B cell (primary cell): ENCODE measurements around the gene CYP27C1. TPM values are rescaled to one million over a fixed set of nuclear protein-coding genes. Genes with fewer than 3 reads are reported as not detected.

Source experiments
- ATAC-seq: fragments of 200-7000 bp; cut with Tn5 transposase; one replicate; pipeline ENCODE4 v1.10.0; 2021; ENCODE audit warnings: low read depth, mild to moderate bottlenecking, moderate number of reproducible peaks, moderate library complexity
- CTCF ChIA-PET: fragments of 350-600 bp; sonication (Branson Sonifier 250); formaldehyde crosslinking; loops from one replicate; lab custom pipeline; 2021; ENCODE audit warnings: antibody characterized with exemption, inconsistent platforms; lab: Charles Lee
- POLR2A ChIA-PET: fragments of 350-600 bp; sonication (Branson Sonifier 250); formaldehyde crosslinking; loops from one replicate; lab custom pipeline; 2021; ENCODE audit warnings: antibody characterized with exemption; lab: Charles Lee
- DNase-seq: peaks from one replicate; pipeline ENCODE4 v3.0.0; 2013
- H2AFZ ChIP-seq: 2 replicates; pipeline ENCODE4 v1.6.1; 2012; ENCODE audit warnings: mild to moderate bottlenecking, low read depth, low read length; ENCODE audit not compliant: insufficient read depth, poor library complexity, severe bottlenecking
- H3K27ac ChIP-seq, 2 donors: 1 replicate in 1 of 2; 2 replicates in 1 of 2; pipeline ENCODE4 v1.5.1; 2012 to 2013; ENCODE audit warnings: low read length in 2 of 2, mild to moderate bottlenecking in 2 of 2, moderate library complexity in 1 of 2
- H3K27me3 ChIP-seq, 4 experiments: fragments of 200-600 bp in 1 of 4; sonication (generic) in 1 of 4; replicated peaks in 1 of 4; 1 replicate in 2 of 4; 2 replicates in 2 of 4; pipeline versions ENCODE4 v1.6.1 to v1.7.0; 2013 to 2016; ENCODE audit warnings: low read length in 3 of 4, mild to moderate bottlenecking in 2 of 4, mixed read lengths in 1 of 4, moderate library complexity in 1 of 4; ENCODE audit not compliant: insufficient read depth in 4 of 4, control insufficient read depth in 3 of 4; ENCODE audit errors: control extremely low read depth in 1 of 4
- H3K36me3 ChIP-seq, 2 experiments: replicated peaks in 1 of 2; 1 replicate in 1 of 2; 2 replicates in 1 of 2; pipeline versions ENCODE4 v1.6.1 to v1.7.1; 2013; ENCODE audit warnings: low read length in 1 of 2; ENCODE audit not compliant: insufficient read depth in 2 of 2, control insufficient read depth in 1 of 2; ENCODE audit errors: control extremely low read depth in 1 of 2, extremely low read depth in 1 of 2
- H3K4me1 ChIP-seq, 2 donors: fragments of 200-600 bp in 1 of 2; sonication (generic) in 1 of 2; 1 replicate in 1 of 2; 2 replicates in 1 of 2; pipeline versions ENCODE4 v1.5.1 to v1.6.1; 2013 to 2017; ENCODE audit warnings: low read length in 2 of 2; ENCODE audit not compliant: control insufficient read depth in 2 of 2, insufficient read depth in 2 of 2
- H3K4me2 ChIP-seq: replicated peaks from 2 replicates; pipeline ENCODE3; 2012; ENCODE audit warnings: mild to moderate bottlenecking, low read depth, low read length; ENCODE audit not compliant: poor library complexity, severe bottlenecking
- H3K4me3 ChIP-seq, 5 experiments: fragments of 200-600 bp in 1 of 5; sonication (generic) in 1 of 5; 1 replicate in 3 of 5; 2 replicates in 2 of 5; pipeline versions ENCODE4 v1.5.1 to v1.7.0; 2011 to 2016; ENCODE audit warnings: low read length in 4 of 5, mild to moderate bottlenecking in 4 of 5, low read depth in 2 of 5, control low read depth in 1 of 5, moderate library complexity in 1 of 5; ENCODE audit not compliant: insufficient read depth in 1 of 5; ENCODE audit errors: control extremely low read depth in 1 of 5, extremely low read depth in 1 of 5
- H3K79me2 ChIP-seq: fragments of 200-600 bp; sonication (generic); one replicate; pipeline ENCODE4 v1.6.0; 2016; ENCODE audit warnings: low read length; ENCODE audit not compliant: control insufficient read depth, insufficient read depth
- H3K9ac ChIP-seq: fragments of 200-600 bp; sonication (generic); 2 replicates; pipeline ENCODE4 v1.6.1; 2017; ENCODE audit warnings: mild to moderate bottlenecking, low read length, moderate library complexity
- H3K9me3 ChIP-seq, 3 donors: one replicate each; pipeline versions ENCODE4 v1.6.1 to v1.7.1; 2013; ENCODE audit warnings: low read length in 2 of 3; ENCODE audit not compliant: control insufficient read depth in 2 of 3, insufficient read depth in 1 of 3; ENCODE audit errors: control extremely low read depth in 1 of 3
- H4K20me1 ChIP-seq: 2 replicates; pipeline ENCODE4 v1.6.0; 2012; ENCODE audit warnings: mild to moderate bottlenecking, low read length; ENCODE audit not compliant: insufficient read depth, control insufficient read depth, poor library complexity, severe bottlenecking
- H3K27ac Mint-ChIP-seq: one replicate; pipeline ENCODE4 v1.8.0; 2021; ENCODE audit warnings: mixed read lengths
- H3K27me3 Mint-ChIP-seq: one replicate; pipeline ENCODE4 v1.8.0; 2021; ENCODE audit warnings: mixed read lengths
- H3K4me1 Mint-ChIP-seq: one replicate; pipeline ENCODE4 v1.8.0; 2021; ENCODE audit warnings: mixed read lengths
- H3K4me3 Mint-ChIP-seq: one replicate; pipeline ENCODE4 v1.8.0; 2021; ENCODE audit warnings: mixed read lengths
- H3K9me3 Mint-ChIP-seq: one replicate; pipeline ENCODE4 v1.8.0; 2022; ENCODE audit warnings: mixed read lengths; ENCODE audit not compliant: insufficient read depth
- EZH2 ChIP-seq: IDR thresholded peaks from 2 replicates; pipeline ENCODE4 v1.6.1; 2012; ENCODE audit warnings: borderline replicate concordance, low read depth, mild to moderate bottlenecking, moderate library complexity, low read length; ENCODE audit not compliant: insufficient read depth, poor library complexity, severe bottlenecking
- WGBS: methylation state at CpG from one replicate; pipeline ENCODE4 v1.1.5; 2013; ENCODE audit warnings: missing lambda C conversion rate; ENCODE audit not compliant: insufficient coverage; 5-methylcytosine and 5-hydroxymethylcytosine counted together
- intact Hi-C: fragments of 100-400 bp; cut with micrococcal nuclease; formaldehyde crosslinking; loops from one replicate; pipeline ENCODE4 v1.10.0; 2022
- polyA plus RNA-seq: library from polyadenylated mRNA; depleted of rRNA; stranded (reverse); fragments of >200 nt; gene quantifications from 2 replicates; pipeline ENCODE4 v1.2.3, GENCODE V29; 2012
- total RNA-seq, 2 donors: library from RNA; stranded (reverse); fragments of 120-200 nt in 1 of 2; gene quantifications; 1 replicate in 1 of 2; 2 replicates in 1 of 2; pipeline versions ENCODE4 v1.2.3 to v1.2.4, GENCODE V29; 2013 to 2022
- TF ChIP-seq, protein P1 (sequence below): fragments of 200-600 bp; IDR thresholded peaks from one replicate; pipeline ENCODE4 v1.8.0; 2022; ENCODE audit warnings: antibody characterized with exemption, mild to moderate bottlenecking

The CYP27C1 gene
- total and polyA plus RNA-seq, 2 donors (not counting 1 experiment from before 2014, with no cell fraction given) = not detected

DNA sequence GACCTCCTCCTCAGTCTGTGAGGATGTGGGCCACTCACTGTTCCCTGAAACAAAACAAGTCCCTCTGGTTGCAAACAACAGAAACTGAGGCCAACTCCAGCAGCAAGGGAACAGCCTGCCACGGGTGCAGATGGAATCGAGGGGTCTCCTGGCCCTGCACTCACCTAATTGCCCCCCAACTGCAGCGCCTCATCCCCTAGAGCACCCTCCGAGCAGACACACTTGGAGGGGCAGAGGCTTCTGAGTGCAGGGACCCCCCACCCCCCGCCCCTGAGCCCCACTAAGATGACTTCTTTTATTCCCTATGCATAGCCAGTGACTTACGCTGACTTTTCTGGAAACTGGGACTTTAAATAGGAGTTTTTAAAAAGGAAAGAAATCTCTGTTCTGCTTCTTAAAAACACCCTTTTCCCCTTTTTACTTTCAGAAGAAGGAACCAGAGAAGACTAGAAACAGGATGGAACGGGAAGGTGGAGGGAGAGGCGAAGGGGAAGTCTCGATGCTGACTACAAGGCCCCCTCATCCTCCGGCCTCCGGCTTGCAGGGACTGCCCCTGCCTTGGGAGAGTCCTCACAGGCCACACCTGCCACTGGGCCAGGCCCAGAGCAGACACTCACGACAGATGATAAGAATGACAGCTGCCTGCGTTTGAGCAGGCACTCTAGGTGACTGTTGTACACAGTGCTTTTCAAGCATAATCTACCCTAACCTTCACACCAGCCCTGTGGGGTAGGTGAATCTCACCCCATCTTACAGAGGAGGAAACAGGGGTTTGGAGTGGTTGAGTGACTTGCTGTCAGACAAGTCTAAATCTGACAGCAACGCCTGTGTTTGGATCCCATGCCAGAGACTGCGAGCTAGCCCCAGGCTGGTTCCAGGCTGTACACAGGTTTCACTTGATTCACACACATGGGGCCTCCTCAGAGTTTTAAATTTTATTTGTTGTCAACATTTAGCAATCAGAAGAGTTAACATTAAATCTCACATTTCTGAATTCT is 85.0 kb downstream of the CYP27C1 start:
- Mint-ChIP-seq H3K4me3 (no peak overlapping the region), H3K27ac (no peak overlapping the region), H3K4me1 (peaks cover 10% of the 10 kb centered on the region), H3K27me3 (no peaks in the 10 kb centered on the region), H3K9me3 (no peaks in the 10 kb centered on the region)
- Histone ChIP-seq H3K27me3 (peaks cover 0 to 3% (median 0%) of the 10 kb centered on the region in 4 experiments), H3K4me2 (peak overlapping the region; percentile 22), H3K4me1 (peaks cover 0 to 13% of the 10 kb centered on the region in 2 donors), H3K4me3 (no peak overlapping the region), H2AFZ (peak overlapping the region; percentile 50), H3K9me3 (no peaks in the 10 kb centered on the region), H3K79me2 (no peaks in the 10 kb centered on the region), H3K36me3 (no peaks in the 10 kb centered on the region), H3K9ac (no peak overlapping the region), H3K27ac (no peak overlapping the region), H4K20me1 (no peaks in the 10 kb centered on the region)
- intact Hi-C loops = no loop called here
- DNase-seq = no peak
- ChIA-PET POLR2A (no interaction called here), CTCF (no interaction called here)
- 48% methylated on average over 12 of the region's 15 CpGs for WGBS
- ATAC-seq = no peak
- TF ChIP-seq EZH2 = no peak
- TF ChIP-seq, protein P1, sequence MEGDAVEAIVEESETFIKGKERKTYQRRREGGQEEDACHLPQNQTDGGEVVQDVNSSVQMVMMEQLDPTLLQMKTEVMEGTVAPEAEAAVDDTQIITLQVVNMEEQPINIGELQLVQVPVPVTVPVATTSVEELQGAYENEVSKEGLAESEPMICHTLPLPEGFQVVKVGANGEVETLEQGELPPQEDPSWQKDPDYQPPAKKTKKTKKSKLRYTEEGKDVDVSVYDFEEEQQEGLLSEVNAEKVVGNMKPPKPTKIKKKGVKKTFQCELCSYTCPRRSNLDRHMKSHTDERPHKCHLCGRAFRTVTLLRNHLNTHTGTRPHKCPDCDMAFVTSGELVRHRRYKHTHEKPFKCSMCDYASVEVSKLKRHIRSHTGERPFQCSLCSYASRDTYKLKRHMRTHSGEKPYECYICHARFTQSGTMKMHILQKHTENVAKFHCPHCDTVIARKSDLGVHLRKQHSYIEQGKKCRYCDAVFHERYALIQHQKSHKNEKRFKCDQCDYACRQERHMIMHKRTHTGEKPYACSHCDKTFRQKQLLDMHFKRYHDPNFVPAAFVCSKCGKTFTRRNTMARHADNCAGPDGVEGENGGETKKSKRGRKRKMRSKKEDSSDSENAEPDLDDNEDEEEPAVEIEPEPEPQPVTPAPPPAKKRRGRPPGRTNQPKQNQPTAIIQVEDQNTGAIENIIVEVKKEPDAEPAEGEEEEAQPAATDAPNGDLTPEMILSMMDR = no peak

DNA sequence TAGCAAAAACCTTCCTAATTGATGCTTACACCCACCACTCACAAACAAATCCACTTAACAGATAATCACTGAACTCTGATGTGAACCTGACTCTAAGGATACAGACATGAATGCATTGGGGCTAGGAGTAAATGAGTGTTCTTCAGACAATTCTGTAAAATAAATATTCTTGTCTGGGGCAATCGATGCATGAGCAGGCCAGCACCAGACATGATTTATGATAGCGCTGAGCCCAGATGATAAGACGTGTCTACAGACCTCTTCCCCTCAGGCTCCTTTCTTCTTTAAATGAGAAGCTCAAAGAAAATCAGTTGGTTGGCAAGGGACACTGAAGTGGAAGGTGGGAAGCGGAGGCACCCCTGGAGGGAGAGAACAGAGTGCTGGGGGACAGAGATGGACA is 85.9 kb downstream of the CYP27C1 start:
- Histone ChIP-seq H3K36me3 (no peaks in the 10 kb centered on the region), H3K4me2 (no peak overlapping the region), H3K27ac (no peak overlapping the region), H3K4me1 (peaks cover 0 to 7% of the 10 kb centered on the region in 2 donors), H2AFZ (no peak overlapping the region), H3K4me3 (no peak overlapping the region), H3K79me2 (no peaks in the 10 kb centered on the region), H3K27me3 (peaks cover 0 to 3% (median 0%) of the 10 kb centered on the region in 4 experiments), H3K9ac (no peak overlapping the region), H4K20me1 (no peaks in the 10 kb centered on the region), H3K9me3 (no peaks in the 10 kb centered on the region)
- H3K27ac Mint-ChIP-seq = no peak overlapping the region
- DNase-seq (no peak), ATAC-seq (no peak)
- CTCF ChIA-PET = interaction anchor here (0.6 kb wide), 1 partner anchor 54 kb away, joined by 3 read pairs; no protein-coding TSS in a partner anchor
- no peak for TF ChIP-seq EZH2
- TF ChIP-seq, protein P1 = no peak
- no peak overlapping the region for H3K4me3 Mint-ChIP-seq
- intact Hi-C loops = no loop called here
- 90% methylated on average over 2 of the region's 4 CpGs for whole genome bisulfite sequencing
- POLR2A ChIA-PET = no interaction called here
- H3K4me1 Mint-ChIP-seq = peaks cover 3% of the 10 kb centered on the region
- no peaks in the 10 kb centered on the region for H3K9me3 Mint-ChIP-seq
- H3K27me3 Mint-ChIP-seq = no peaks in the 10 kb centered on the region
